PC-9 (cell line): ENCODE results near the gene SUN1. TPM values are rescaled to one million over a fixed set of nuclear protein-coding genes. Genes with fewer than 3 reads are reported as not detected.

Experiments used
- BruUV-seq: library from RNA; stranded (reverse); fragments of 400-500 nt; replicated peaks from 2 replicates; lab custom pipeline; 2021; lab: Mats Ljungman, UMichigan
- CTCF ChIA-PET: fragments of 300-600 bp; sonication (Branson Sonifier 250); formaldehyde crosslinking; loops from one replicate; lab custom pipeline; 2022; ENCODE audit warnings: antibody characterized with exemption; lab: Charles Lee
- POLR2A ChIA-PET: fragments of 300-600 bp; sonication (Branson Sonifier 250); formaldehyde crosslinking; loops from one replicate; lab custom pipeline; 2022; ENCODE audit warnings: antibody characterized with exemption; ENCODE audit not compliant: unreplicated experiment; lab: Charles Lee
- DNase-seq, 2 experiments: peaks; one replicate each; pipeline versions ENCODE4 v3.0.0 to v3.0.0-alpha.2; 2015 to 2022; ENCODE audit warnings: mixed read lengths in 1 of 2
- H2AFZ ChIP-seq: fragments of 200-600 bp; sonication (generic); 2 replicates; pipeline ENCODE4 v1.8.1; 2017; ENCODE audit warnings: antibody characterized with exemption
- H3F3A ChIP-seq: fragments of 200-600 bp; sonication (generic); 2 replicates; pipeline ENCODE4 v1.8.1; 2017; ENCODE audit warnings: antibody characterized with exemption, mild to moderate bottlenecking, low read depth; ENCODE audit not compliant: insufficient read depth
- H3K27ac ChIP-seq: fragments of 200-600 bp; sonication (generic); 2 replicates; pipeline ENCODE4 v1.6.1; 2016; ENCODE audit warnings: mixed run types
- H3K27me3 ChIP-seq: fragments of 200-600 bp; sonication (generic); 2 replicates; pipeline ENCODE4 v1.6.1; 2016; ENCODE audit warnings: low read depth, mixed run types; ENCODE audit not compliant: insufficient read depth
- H3K36me3 ChIP-seq: fragments of 200-600 bp; sonication (generic); 2 replicates; pipeline ENCODE4 v1.6.1; 2016; ENCODE audit warnings: low read depth, mixed run types
- H3K4me1 ChIP-seq: fragments of 200-600 bp; sonication (generic); replicated peaks from 2 replicates; pipeline ENCODE4 v1.6.1; 2016; ENCODE audit warnings: mixed run types; ENCODE audit not compliant: insufficient read depth
- H3K4me2 ChIP-seq: fragments of 200-600 bp; sonication (generic); 2 replicates; pipeline ENCODE4 v1.6.1; 2017; ENCODE audit warnings: mixed run types
- H3K4me3 ChIP-seq: fragments of 200-600 bp; sonication (generic); 2 replicates; pipeline ENCODE4 v1.6.1; 2016; ENCODE audit warnings: mixed run types
- H3K79me2 ChIP-seq: fragments of 200-600 bp; sonication (generic); 2 replicates; pipeline ENCODE4 v1.6.1; 2017; ENCODE audit warnings: low read depth, mixed run types
- H3K9me2 ChIP-seq: fragments of 200-600 bp; sonication (generic); 2 replicates; pipeline ENCODE4 v1.8.1; 2017; ENCODE audit warnings: mild to moderate bottlenecking; ENCODE audit not compliant: insufficient read depth
- H3K9me3 ChIP-seq: fragments of 200-600 bp; sonication (generic); 2 replicates; pipeline ENCODE4 v1.8.1; 2016; ENCODE audit warnings: low read depth; ENCODE audit not compliant: insufficient read depth
- H4K20me1 ChIP-seq: fragments of 200-600 bp; sonication (generic); 2 replicates; pipeline ENCODE4 v1.8.1; 2017; ENCODE audit not compliant: insufficient read depth
- CTCF ChIP-seq: fragments of 200-600 bp; sonication (generic); conservative IDR thresholded peaks from 2 replicates; pipeline ENCODE4 v1.6.1; 2017; ENCODE audit warnings: mixed run types, antibody characterized with exemption, mild to moderate bottlenecking, moderate library complexity
- EZH2 ChIP-seq: fragments of 200-600 bp; sonication (generic); IDR thresholded peaks from 2 replicates; pipeline ENCODE4 v1.8.0; 2017; ENCODE audit warnings: antibody characterized with exemption, low read depth
- intact Hi-C: fragments of 100-400 bp; cut with micrococcal nuclease; formaldehyde crosslinking; loops from one replicate; pipeline ENCODE4 v1.10.0; 2022; ENCODE audit not compliant: unreplicated experiment
- total RNA-seq: library from RNA; stranded (reverse); gene quantifications from 2 replicates; pipeline ENCODE4 v1.2.3, GENCODE V29; 2021

Gene SUN1
- total RNA-seq, 1 experiment from 2014 or later, result 245 TPM

- TF ChIP-seq CTCF, result no peak
- no peak for TF ChIP-seq EZH2
- DNase-seq, result no peak
- no peaks in the 10 kb centered on the region for H3K27me3 ChIP-seq
- no peak overlapping the region for H2AFZ ChIP-seq
- H3K9me3 ChIP-seq, result no peaks in the 10 kb centered on the region
- H3K9me2 ChIP-seq, result no peaks in the 10 kb centered on the region
- no peak overlapping the region for H3K27ac ChIP-seq
- peaks cover 8% of the 10 kb centered on the region for H4K20me1 ChIP-seq
- H3F3A ChIP-seq, result peaks cover 14% of the 10 kb centered on the region; the same call in 1 of the 2 replicates
- no peaks in the 10 kb centered on the region for H3K79me2 ChIP-seq
- no TSS peak for BruUV-seq
- ChIA-PET POLR2A (no interaction called here), CTCF (no interaction called here)
- no peak overlapping the region for H3K4me3 ChIP-seq
- H3K36me3 ChIP-seq, result peaks cover under 1% of the 10 kb centered on the region; the same call in 1 of the 2 replicates
- H3K4me2 ChIP-seq, result no peak overlapping the region
- intact Hi-C loops, result no loop called here
- H3K4me1 ChIP-seq, result peaks cover 4% of the 10 kb centered on the region
These were observed 66.8 kb downstream of the SUN1 start for GRCh38 chr7:898855-899681.

- ChIA-PET POLR2A (no interaction called here), CTCF (no interaction called here)
- no peaks in the 10 kb centered on the region for H3K9me2 ChIP-seq
- no peaks in the 10 kb centered on the region for H3K36me3 ChIP-seq
- H3K27ac ChIP-seq, result no peak overlapping the region
- no peaks in the 10 kb centered on the region for H3K27me3 ChIP-seq
- H2AFZ ChIP-seq, result no peak overlapping the region
- BruUV-seq, result no TSS peak
- no peak overlapping the region for H3K4me2 ChIP-seq
- no peak overlapping the region for H3K4me3 ChIP-seq
- H3K79me2 ChIP-seq, result no peaks in the 10 kb centered on the region
- peaks cover 14% of the 10 kb centered on the region; the same call in 1 of the 2 replicates for H3F3A ChIP-seq
- intact Hi-C loops, result loop anchor here (2.0 kb wide), 1 partner anchor 23 kb away; the partner anchor contains the start of gene GET4
- H3K9me3 ChIP-seq, result no peaks in the 10 kb centered on the region
- peaks cover 8% of the 10 kb centered on the region for H4K20me1 ChIP-seq
- no peak for DNase-seq
- TF ChIP-seq EZH2 (no peak), CTCF (no peak)
- H3K4me1 ChIP-seq, result peaks cover 4% of the 10 kb centered on the region
These were observed 67.5 kb downstream of the SUN1 start for GRCh38 chr7:899806-900205.

- H2AFZ ChIP-seq, result no peak overlapping the region
- no peak for DNase-seq
- no peak for TF ChIP-seq EZH2
- no peak for TF ChIP-seq CTCF
- H4K20me1 ChIP-seq, result peaks cover 8% of the 10 kb centered on the region
- intact Hi-C loops, result loop anchor here (2.0 kb wide), 1 partner anchor 24 kb away; the partner anchor contains the start of gene GET4
- POLR2A ChIA-PET, result no interaction called here
- H3K79me2 ChIP-seq, result no peaks in the 10 kb centered on the region
- CTCF ChIA-PET, result no interaction called here
- no peaks in the 10 kb centered on the region for H3K27me3 ChIP-seq
- no peaks in the 10 kb centered on the region for H3K36me3 ChIP-seq
- H3F3A ChIP-seq, result peaks cover 14% of the 10 kb centered on the region; the same call in 1 of the 2 replicates
- H3K4me2 ChIP-seq, result no peak overlapping the region
- H3K4me1 ChIP-seq, result peaks cover 4% of the 10 kb centered on the region
- no peaks in the 10 kb centered on the region for H3K9me2 ChIP-seq
- BruUV-seq, result no TSS peak
- no peaks in the 10 kb centered on the region for H3K9me3 ChIP-seq
- H3K4me3 ChIP-seq, result no peak overlapping the region
- H3K27ac ChIP-seq, result no peak overlapping the region
These were observed 68.2 kb downstream of the SUN1 start for GRCh38 chr7:900331-901040.
